NCI-H510A treated with DMSO at 0.1 percent for 48 hours (cell line): ENCODE results near the gene CAMK2D.
A peak's percentile ranks its signal among the peaks of the same experiment; 100 is the strongest.

ENCODE experiments used
- DNase-seq: peaks from one replicate; lab custom pipeline; 2025; lab: John Stamatoyannopoulos, UW

CAMK2D gene

DNA sequence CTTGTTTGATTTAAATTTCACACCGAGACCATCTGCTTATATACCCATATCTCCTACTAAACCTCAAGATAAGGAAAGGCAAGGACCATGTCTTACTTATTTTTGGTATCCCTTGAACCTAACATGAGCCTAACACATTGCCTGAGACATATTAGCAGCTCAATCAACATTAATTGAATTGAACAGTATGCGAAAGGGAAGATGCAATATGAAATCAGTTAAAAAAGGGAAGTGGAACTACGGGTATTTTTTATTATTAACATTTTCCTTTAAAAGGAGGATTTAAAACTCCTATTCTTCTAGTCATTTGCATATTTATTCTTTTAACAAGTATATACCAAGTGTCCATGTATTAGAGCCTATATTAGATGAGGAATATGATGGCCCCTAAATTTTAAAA is 197.0 kb downstream of the CAMK2D start:
- DNase-seq, result no peak

DNA sequence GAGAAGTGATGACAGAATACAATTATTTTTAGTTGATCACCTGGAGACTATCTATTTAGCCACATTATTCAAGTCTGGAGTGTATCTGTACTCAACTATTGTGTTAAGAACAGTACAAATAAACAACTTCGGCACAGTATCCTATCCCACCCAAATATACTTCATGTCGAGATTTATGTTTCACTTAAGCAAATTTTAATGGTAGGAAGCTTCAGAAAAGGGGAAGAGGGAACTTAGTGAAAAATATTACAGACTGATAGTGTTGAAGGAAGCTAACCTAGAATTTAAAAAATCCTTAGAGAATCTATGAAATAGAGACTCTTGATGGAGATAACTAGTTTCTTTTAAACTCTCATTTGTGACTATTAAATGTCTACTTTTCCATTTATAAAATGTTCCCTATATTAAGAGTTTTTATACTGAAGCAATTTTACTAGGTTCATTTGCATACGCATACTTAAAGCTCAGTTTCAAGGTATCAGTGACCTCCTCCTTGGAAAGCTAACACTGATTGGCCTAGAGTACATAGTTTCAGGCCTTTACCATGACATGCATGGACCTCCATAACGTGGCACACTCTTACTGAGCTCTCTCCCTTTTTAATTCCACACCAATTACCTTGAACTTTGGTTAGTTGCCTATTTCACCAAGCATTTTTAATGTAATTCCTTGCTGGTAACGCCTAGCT is 197.7 kb downstream of the CAMK2D start:
- no peak for DNase-seq

DNA sequence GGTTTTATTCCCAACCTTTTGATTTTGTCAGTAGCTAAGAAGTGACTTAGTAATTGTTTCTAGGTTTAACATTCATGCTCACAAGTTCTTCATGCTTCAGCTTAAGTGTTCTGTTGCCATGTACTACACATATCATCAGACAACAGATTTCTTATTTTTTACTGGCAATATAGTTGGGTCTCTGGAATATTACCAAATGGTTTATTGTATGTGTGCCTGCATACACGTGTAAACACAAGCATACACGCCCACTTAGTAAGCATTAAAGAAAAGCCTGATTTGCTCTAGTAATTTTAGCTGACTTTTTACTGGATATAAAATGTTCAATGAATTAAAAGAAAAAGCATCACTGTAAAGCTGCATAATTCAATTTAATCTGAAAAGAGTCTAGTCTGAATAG is 199.8 kb downstream of the CAMK2D start:
- DNase-seq, result no peak

GRCh38 chr4:113561092-113561491 is 200.4 kb downstream of the CAMK2D start:
- no peak for DNase-seq

GRCh38 chr4:113560579-113560978 is 201.0 kb downstream of the CAMK2D start:
- DNase-seq, result no peak

GRCh38 chr4:113559947-113560346 is 201.6 kb downstream of the CAMK2D start:
- DNase-seq, result no peak

GRCh38 chr4:113556382-113557134 is 205.0 kb downstream of the CAMK2D start:
- DNase-seq, result peak; percentile 59

- DNase-seq, result no peak
These were observed 205.7 kb downstream of the CAMK2D start for GRCh38 chr4:113555868-113556267.

GRCh38 chr4:113553082-113553481 is 208.5 kb downstream of the CAMK2D start:
- no peak for DNase-seq

GRCh38 chr4:113550510-113550909 is 211.0 kb downstream of the CAMK2D start:
- no peak for DNase-seq

- DNase-seq, result no peak
These were observed 213.2 kb downstream of the CAMK2D start for GRCh38 chr4:113548303-113548702.

- DNase-seq, result peak; percentile 57
These were observed 214.0 kb downstream of the CAMK2D start for GRCh38 chr4:113547487-113548042.

GRCh38 chr4:113541933-113542332 is 219.6 kb downstream of the CAMK2D start:
- no peak for DNase-seq

GRCh38 chr4:113540859-113541258 is 220.7 kb downstream of the CAMK2D start:
- peak; percentile 6 for DNase-seq

- DNase-seq, result no peak
These were observed 222.1 kb downstream of the CAMK2D start for GRCh38 chr4:113539408-113539807.

DNA sequence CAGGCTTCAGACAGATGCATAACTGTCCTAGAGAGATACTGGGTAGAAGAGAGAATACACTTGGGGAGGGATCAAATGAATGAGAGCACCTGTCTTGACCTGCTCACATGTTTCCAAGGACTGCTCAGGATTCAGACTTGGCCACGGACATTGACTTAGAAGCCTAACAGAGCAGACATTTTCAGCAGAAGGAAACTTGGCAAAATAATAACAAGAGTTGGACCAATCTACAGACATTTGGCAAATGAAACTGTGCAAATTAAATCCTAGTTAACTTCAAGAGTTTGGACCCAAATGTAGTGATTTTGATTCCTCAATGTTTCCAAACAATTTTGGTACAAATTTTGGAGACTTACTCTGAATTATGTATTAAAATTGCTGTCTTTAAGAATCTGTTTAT is 223.9 kb downstream of the CAMK2D start:
- DNase-seq, result no peak

DNA sequence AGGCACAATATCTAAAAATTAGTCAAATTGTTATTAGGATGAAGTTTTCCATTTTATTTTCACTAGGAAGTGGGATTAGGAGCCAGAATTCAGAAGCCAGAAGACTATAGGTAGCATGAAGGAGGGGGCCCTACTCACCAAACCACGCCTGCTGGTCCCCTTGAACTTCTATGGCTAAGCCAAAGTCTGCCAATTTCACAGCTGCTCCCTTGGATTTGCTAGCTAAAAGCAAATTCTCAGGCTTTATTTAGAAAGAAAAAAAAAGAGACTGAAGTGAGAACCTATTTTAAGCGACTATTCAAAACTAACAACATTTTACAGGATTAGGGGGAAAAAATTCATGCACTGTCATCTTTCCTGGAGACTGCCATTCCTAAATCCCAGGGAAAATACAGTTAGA is 224.3 kb downstream of the CAMK2D start:
- no peak for DNase-seq

DNA sequence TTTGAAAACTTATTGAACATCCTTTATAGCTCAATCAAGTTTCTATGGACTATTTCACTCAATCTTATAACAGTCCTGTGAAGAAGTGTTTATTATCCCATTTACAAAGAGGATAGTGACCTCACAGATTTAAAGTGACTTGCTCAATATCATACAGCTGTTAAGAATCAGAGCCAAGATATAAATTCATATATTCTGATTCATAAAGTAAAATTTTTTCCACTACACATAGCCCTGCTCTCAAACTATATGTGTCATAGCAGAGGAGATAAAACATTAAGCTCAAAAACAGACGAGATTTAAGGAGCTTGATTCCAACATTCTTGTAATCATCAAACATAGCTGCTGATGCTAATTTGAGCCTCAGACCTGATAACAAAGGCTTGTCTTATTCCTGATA is 226.8 kb downstream of the CAMK2D start:
- DNase-seq, result no peak

GRCh38 chr4:113531572-113531971 is 230.0 kb downstream of the CAMK2D start:
- no peak for DNase-seq

DNA sequence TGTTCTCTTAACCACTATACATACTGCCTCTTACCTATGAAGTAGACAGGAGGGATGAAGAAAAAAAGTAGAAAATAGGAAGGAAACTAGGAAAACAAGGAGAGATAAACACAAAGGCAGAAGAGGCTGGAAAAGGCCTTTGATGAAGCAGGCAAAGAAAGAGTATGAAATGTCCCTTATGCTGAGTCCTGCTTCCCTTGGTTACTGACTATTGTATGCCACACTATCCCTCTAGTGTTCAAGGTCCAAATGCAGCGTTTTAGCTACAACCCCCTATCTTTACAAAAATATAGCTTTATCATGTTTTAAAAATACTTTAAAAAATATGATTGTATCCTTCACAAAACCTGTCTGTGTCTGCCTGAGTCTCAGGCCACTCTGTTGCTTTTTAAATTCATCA is 233.1 kb downstream of the CAMK2D start:
- no peak for DNase-seq

- DNase-seq, result no peak
These were observed 236.0 kb downstream of the CAMK2D start for GRCh38 chr4:113525521-113525920.

GRCh38 chr4:113524505-113525186 is 236.9 kb downstream of the CAMK2D start:
- no peak for DNase-seq

DNA sequence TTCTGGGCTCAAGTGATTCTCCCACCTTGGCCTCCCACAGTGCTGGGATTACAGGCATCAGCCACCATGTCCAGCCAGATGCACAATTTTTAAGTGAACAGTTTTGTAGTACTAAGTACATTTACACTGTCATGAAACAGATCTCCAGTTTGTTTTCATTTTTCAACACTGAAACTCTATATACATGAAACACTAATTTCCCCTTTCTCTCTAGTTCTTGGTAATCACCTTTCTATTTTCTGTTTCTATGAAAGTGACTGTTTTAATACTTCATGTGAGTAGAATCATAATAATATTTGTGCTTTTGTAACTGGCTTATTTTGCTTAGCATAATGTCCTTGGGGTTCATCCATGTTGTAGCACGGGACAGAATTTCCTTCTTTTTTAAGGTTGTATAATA is 237.4 kb downstream of the CAMK2D start:
- DNase-seq, result no peak
